ENCODE measurements around the gene TNFRSF9. TPM values are rescaled to one million over a fixed set of nuclear protein-coding genes. Genes with fewer than 3 reads are reported as not detected.
A peak's percentile ranks its signal among the peaks of the same experiment; 100 is the strongest.

Gene TNFRSF9
- total and polyA plus RNA-seq, 2 of the 8 experiments (the other 6 are each of a cell fraction or from before 2014, with no cell fraction given) = not detected

GRCh38 chr1:7942214-7942921 lies 1.7 kb upstream of the TNFRSF9 start:
- Histone ChIP-seq H3K18ac (ENCODE audit: extremely low read depth, low read length) (no peak overlapping the region; the same call in 1 of the 2 replicates), H3K14ac (ENCODE audit: insufficient read length) (no peak overlapping the region), H2AFZ (ENCODE audit: low read length) (peak overlapping the region; percentile 86), H4K20me1 (replicated peaks in 1 of 2; ENCODE audit: control insufficient read depth in 1 of 2, insufficient read depth in 2 of 2, low read length in 2 of 2) (no peaks in the 10 kb centered on the region), H4K8ac (ENCODE audit: extremely low read depth, insufficient read depth, low read length) (no peak overlapping the region; the same call in 1 of the 2 replicates), H3K27me3 (replicated peaks in 1 of 4; ENCODE audit: control insufficient read depth in 3 of 4, extremely low read depth in 1 of 4, insufficient read depth in 3 of 4, low read length in 3 of 4) (peaks cover 16 to 31% (median 28%) of the 10 kb centered on the region in 4 experiments), H3K4ac (replicated peaks; ENCODE audit: insufficient read length, low read depth, low read length) (no peak overlapping the region), H2BK20ac (ENCODE audit: low read length) (peak overlapping the region; percentile 25; the same call in 1 of the 2 replicates), H3K23ac (ENCODE audit: insufficient read length) (no peak overlapping the region), H3K79me1 (ENCODE audit: low read depth, low read length) (no peaks in the 10 kb centered on the region), H2BK12ac (ENCODE audit: low read depth, low read length) (no peak overlapping the region), H3K4me2 (ENCODE audit: insufficient read depth in 1 of 2, low read depth in 2 of 2, low read length in 2 of 2) (peak overlapping the region; percentile 60 to 69), H3K9ac (replicated peaks in 1 of 4; ENCODE audit: extremely low read depth in 1 of 4, low read depth in 3 of 4, low read length in 3 of 4) (0 out of 7 replicates have a peak overlapping the region, but pooled peaks of 1 of the 4 experiments have one; percentile 5), H2BK15ac (ENCODE audit: low read length) (no peak overlapping the region), H3K36me3 (ENCODE audit: control insufficient read depth in 2 of 4, insufficient read depth in 4 of 4, low read length in 3 of 4) (no peaks in the 10 kb centered on the region), H3K27ac (ENCODE audit: low read depth, low read length) (no peak overlapping the region), H4K91ac (replicated peaks; ENCODE audit: insufficient read length, low read length) (no peak overlapping the region), H3K23me2 (ENCODE audit: low read depth, low read length) (no peaks in the 10 kb centered on the region; the same call in 1 of the 2 replicates), H2AK5ac (ENCODE audit: low read depth, low read length) (no peak overlapping the region), H3K4me3 (ENCODE audit: extremely low read depth in 1 of 4, insufficient read depth in 2 of 4, low read depth in 3 of 4, low read length in 4 of 4) (peak overlapping the region in 1 of 4 experiments; percentile 47; a peak in 3 of 8 replicates), H3K79me2 (ENCODE audit: control insufficient read depth in 1 of 2, insufficient read depth in 2 of 2, low read length in 2 of 2) (no peaks in the 10 kb centered on the region), H2BK5ac (ENCODE audit: low read depth, low read length) (no peak overlapping the region), H2BK120ac (replicated peaks; ENCODE audit: low read depth, low read length) (no peak overlapping the region), H3K56ac (replicated peaks; ENCODE audit: insufficient read length, low read depth, low read length) (no peak overlapping the region), H3K9me3 (ENCODE audit: insufficient read depth in 2 of 2, low read depth in 1 of 2, low read length in 1 of 2) (no peaks in the 10 kb centered on the region), H3K4me1 (replicated peaks in 1 of 4; ENCODE audit: control insufficient read depth in 3 of 4, insufficient read depth in 4 of 4, low read length in 3 of 4) (peaks cover 0 to 8% (median 0%) of the 10 kb centered on the region in 4 experiments; a peak in 4 of 7 replicates), H4K5ac (ENCODE audit: insufficient read length, low read depth, low read length) (peak overlapping the region; percentile 11)
- WGBS, 2 experiments (ENCODE audit: extremely low coverage in 1 of 2, insufficient coverage in 1 of 2, insufficient read length in 1 of 2, insufficient replicate concordance in 2 of 2, low coverage in 1 of 2, low lambda C conversion rate in 2 of 2, missing lambda C conversion rate in 1 of 2) = 15% methylated on average over 29 of the region's 40 CpGs; no CpG with 5 or more reads in 1 of the 2 experiments
- DNase-seq (ENCODE audit: low read depth in 1 of 2, low spot score in 2 of 2) (peak; percentile 31 to 72), FAIRE-seq (no peak)
- ChIA-PET POLR2A (ENCODE audit: partially characterized antibody) (interaction anchor here (1.5 kb wide), 1 partner anchor 19 kb away, joined by 5 read pairs; the partner anchor contains the start of gene PARK7), CTCF (ENCODE audit: partially characterized antibody) (interaction anchor here (0.7 to 2.4 kb wide), 8 partner anchors 12 to 900 kb away, joined by 3 to 8 read pairs (median 3); no protein-coding TSS in a partner anchor)
- TF ChIP-seq TBP (IDR thresholded peaks at IDR 0.05; ENCODE audit: low read depth, low read length) (peak; percentile 55; the same call in 1 of the 2 replicates), GTF2F1 (IDR thresholded peaks at IDR 0.05; ENCODE audit: borderline replicate concordance, low read depth, low read length) (peak; percentile 17; the same call in 1 of the 2 replicates), TEAD4 (IDR thresholded peaks at IDR 0.05; ENCODE audit: low read depth, low read length) (no peak), SIX5 (IDR thresholded peaks at IDR 0.05; ENCODE audit: low read depth, low read length) (no peak), RNF2 (IDR thresholded peaks at IDR 0.05; ENCODE audit: borderline replicate concordance, low read depth, low read length, missing control alignments, poor library complexity, severe bottlenecking) (no peak), CHD2 (IDR thresholded peaks at IDR 0.05; ENCODE audit: low read length) (peak; percentile 78), EZH2 (IDR thresholded peaks at IDR 0.05; ENCODE audit: low read depth, low read length, severe bottlenecking) (no peak), SP2 (IDR thresholded peaks at IDR 0.05; ENCODE audit: low read length) (no peak), KDM4A (IDR thresholded peaks at IDR 0.05; ENCODE audit: low read depth, low read length, severe bottlenecking) (peak; percentile 80)
- TF ChIP-seq, protein P1, sequence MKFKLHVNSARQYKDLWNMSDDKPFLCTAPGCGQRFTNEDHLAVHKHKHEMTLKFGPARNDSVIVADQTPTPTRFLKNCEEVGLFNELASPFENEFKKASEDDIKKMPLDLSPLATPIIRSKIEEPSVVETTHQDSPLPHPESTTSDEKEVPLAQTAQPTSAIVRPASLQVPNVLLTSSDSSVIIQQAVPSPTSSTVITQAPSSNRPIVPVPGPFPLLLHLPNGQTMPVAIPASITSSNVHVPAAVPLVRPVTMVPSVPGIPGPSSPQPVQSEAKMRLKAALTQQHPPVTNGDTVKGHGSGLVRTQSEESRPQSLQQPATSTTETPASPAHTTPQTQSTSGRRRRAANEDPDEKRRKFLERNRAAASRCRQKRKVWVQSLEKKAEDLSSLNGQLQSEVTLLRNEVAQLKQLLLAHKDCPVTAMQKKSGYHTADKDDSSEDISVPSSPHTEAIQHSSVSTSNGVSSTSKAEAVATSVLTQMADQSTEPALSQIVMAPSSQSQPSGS (IDR thresholded peaks at IDR 0.05; ENCODE audit: low read length) = no peak

Data from H1 (cell line).